ENCODE data around the gene GNMT. TPM values are rescaled to one million over a fixed set of nuclear protein-coding genes. Genes with fewer than 3 reads are reported as not detected.

The GNMT gene
- polyA plus RNA-seq, 3 donors: 0.17 to 7.8 (median 0.31) TPM

DNA sequence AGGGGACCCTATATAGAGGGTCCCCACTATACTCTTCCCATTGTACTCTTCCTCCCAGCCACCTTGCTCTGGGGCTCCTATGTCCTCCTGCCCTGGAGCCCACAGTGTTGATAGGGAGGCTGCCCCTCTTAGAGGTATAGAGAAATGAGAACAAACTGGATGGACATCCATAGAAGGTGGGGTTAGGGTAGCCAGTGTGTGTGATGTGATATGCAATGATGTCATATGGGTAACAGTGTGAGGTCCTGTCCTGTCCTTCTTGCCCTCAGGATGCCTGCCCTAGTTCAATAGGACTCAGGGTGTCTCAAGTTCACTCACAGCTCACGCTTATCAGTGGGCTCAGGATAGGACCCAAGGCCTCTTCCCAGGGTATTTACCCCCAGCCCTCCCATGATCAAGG is 44.3 kb upstream of the GNMT start:
- no peak overlapping the region for H2AFZ ChIP-seq (ENCODE audit: insufficient read depth, low read depth, low read length, poor library complexity, severe bottlenecking)
- peaks cover 0 to 1% of the 10 kb centered on the region in 2 donors for H3K27me3 ChIP-seq (ENCODE audit: control insufficient read depth in 2 of 2, insufficient read depth in 2 of 2, low read length in 2 of 2)
- H3K4me2 ChIP-seq (replicated peaks; ENCODE audit: extremely low read depth, low read length, poor library complexity, severe bottlenecking): no peak overlapping the region
- DNase-seq: no peak
- no peak overlapping the region for H3K27ac ChIP-seq (ENCODE audit: low read depth in 1 of 2, low read length in 2 of 2)
- no peak overlapping the region for H3K4me3 ChIP-seq (replicated peaks in 1 of 3; ENCODE audit: low read depth in 2 of 3, low read length in 3 of 3)
- H3K27me3 Mint-ChIP-seq (ENCODE audit: low read depth in 3 of 3): peaks cover 5 to 22% (median 18%) of the 10 kb centered on the region in 3 donors
- intact Hi-C loops (cut with micrococcal nuclease): no loop called here
- no peaks in the 10 kb centered on the region for H3K36me3 ChIP-seq (replicated peaks in 1 of 2; ENCODE audit: control insufficient read depth in 1 of 2, insufficient read depth in 2 of 2, low read length in 2 of 2)
- peak overlapping the region in 1 of 7 donors; percentile 66 for H3K27ac Mint-ChIP-seq
- peaks cover 6 to 7% of the 10 kb centered on the region in 2 donors for H3K4me1 ChIP-seq (ENCODE audit: control insufficient read depth in 1 of 2, insufficient read depth in 2 of 2, low read length in 2 of 2)
- H3K79me2 ChIP-seq (ENCODE audit: insufficient read depth, low read length): no peaks in the 10 kb centered on the region
- H3K9ac ChIP-seq (ENCODE audit: insufficient read depth, low read length, poor library complexity, severe bottlenecking): no peak overlapping the region
- no CpG with 5 or more reads among the region's 1 CpG for WGBS (ENCODE audit: insufficient coverage)
- no peaks in the 10 kb centered on the region for H3K9me3 ChIP-seq (replicated peaks in 1 of 2; ENCODE audit: control insufficient read depth in 1 of 2, insufficient read depth in 1 of 2, low read length in 2 of 2)
- no peak overlapping the region for H3K4me3 Mint-ChIP-seq
- no peaks in the 10 kb centered on the region for H3K36me3 Mint-ChIP-seq
- H3K9me3 Mint-ChIP-seq: peaks cover 0 to 4% (median 0%) of the 10 kb centered on the region in 7 donors
- no peaks in the 10 kb centered on the region for H4K20me1 ChIP-seq (ENCODE audit: insufficient read depth, low read length)
- TF ChIP-seq, protein P1, sequence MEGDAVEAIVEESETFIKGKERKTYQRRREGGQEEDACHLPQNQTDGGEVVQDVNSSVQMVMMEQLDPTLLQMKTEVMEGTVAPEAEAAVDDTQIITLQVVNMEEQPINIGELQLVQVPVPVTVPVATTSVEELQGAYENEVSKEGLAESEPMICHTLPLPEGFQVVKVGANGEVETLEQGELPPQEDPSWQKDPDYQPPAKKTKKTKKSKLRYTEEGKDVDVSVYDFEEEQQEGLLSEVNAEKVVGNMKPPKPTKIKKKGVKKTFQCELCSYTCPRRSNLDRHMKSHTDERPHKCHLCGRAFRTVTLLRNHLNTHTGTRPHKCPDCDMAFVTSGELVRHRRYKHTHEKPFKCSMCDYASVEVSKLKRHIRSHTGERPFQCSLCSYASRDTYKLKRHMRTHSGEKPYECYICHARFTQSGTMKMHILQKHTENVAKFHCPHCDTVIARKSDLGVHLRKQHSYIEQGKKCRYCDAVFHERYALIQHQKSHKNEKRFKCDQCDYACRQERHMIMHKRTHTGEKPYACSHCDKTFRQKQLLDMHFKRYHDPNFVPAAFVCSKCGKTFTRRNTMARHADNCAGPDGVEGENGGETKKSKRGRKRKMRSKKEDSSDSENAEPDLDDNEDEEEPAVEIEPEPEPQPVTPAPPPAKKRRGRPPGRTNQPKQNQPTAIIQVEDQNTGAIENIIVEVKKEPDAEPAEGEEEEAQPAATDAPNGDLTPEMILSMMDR (IDR thresholded peaks at IDR 0.05): no peak
- H3K4me1 Mint-ChIP-seq: peaks cover 1% of the 10 kb centered on the region

DNA sequence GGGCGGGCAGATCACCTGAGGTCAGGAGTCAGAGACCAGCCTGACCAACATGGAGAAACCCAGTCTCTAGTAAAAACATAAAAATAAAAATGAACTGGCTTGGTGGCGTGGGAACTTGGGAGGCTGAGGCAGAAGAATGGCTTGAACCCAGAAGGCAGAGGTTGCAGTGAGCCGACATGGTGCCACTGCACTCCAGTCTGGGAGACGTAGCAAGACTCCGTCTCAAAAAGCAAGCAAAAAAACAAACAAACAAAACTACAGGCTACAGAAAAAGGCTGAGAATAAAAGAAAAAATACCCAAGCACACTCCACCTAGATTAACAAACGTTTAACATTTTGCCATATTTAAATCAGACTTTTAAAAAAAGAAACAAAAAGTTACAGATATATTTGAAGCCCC is 38.8 kb upstream of the GNMT start:
- Mint-ChIP-seq H3K4me3 (no peak overlapping the region), H3K9me3 (peaks cover 0 to 3% (median 0%) of the 10 kb centered on the region in 7 donors), H3K36me3 (no peaks in the 10 kb centered on the region), H3K27ac (no peak overlapping the region), H3K27me3 (ENCODE audit: low read depth in 3 of 3) (peaks cover 3 to 6% (median 4%) of the 10 kb centered on the region in 3 donors), H3K4me1 (peaks cover 25% of the 10 kb centered on the region)
- Histone ChIP-seq H3K79me2 (ENCODE audit: insufficient read depth, low read length) (peaks cover 3% of the 10 kb centered on the region), H3K27me3 (ENCODE audit: control insufficient read depth in 2 of 2, insufficient read depth in 2 of 2, low read length in 2 of 2) (no peaks in the 10 kb centered on the region), H3K36me3 (replicated peaks in 1 of 2; ENCODE audit: control insufficient read depth in 1 of 2, insufficient read depth in 2 of 2, low read length in 2 of 2) (no peaks in the 10 kb centered on the region), H3K4me3 (replicated peaks in 1 of 3; ENCODE audit: low read depth in 2 of 3, low read length in 3 of 3) (no peak overlapping the region), H3K4me1 (ENCODE audit: control insufficient read depth in 1 of 2, insufficient read depth in 2 of 2, low read length in 2 of 2) (peaks cover 19% of the 10 kb centered on the region in 2 donors), H3K9ac (ENCODE audit: insufficient read depth, low read length, poor library complexity, severe bottlenecking) (no peak overlapping the region), H2AFZ (ENCODE audit: insufficient read depth, low read depth, low read length, poor library complexity, severe bottlenecking) (no peak overlapping the region), H3K9me3 (replicated peaks in 1 of 2; ENCODE audit: control insufficient read depth in 1 of 2, insufficient read depth in 1 of 2, low read length in 2 of 2) (no peaks in the 10 kb centered on the region), H3K4me2 (replicated peaks; ENCODE audit: extremely low read depth, low read length, poor library complexity, severe bottlenecking) (no peak overlapping the region), H3K27ac (ENCODE audit: low read depth in 1 of 2, low read length in 2 of 2) (no peak overlapping the region), H4K20me1 (ENCODE audit: insufficient read depth, low read length) (peaks cover 3% of the 10 kb centered on the region)
- TF ChIP-seq, protein P1 (IDR thresholded peaks at IDR 0.05): no peak
- no peak for DNase-seq
- 92% methylated on average over 2 of the region's 6 CpGs for WGBS (ENCODE audit: insufficient coverage)
- intact Hi-C loops (cut with micrococcal nuclease): no loop called here
